OCI-LY7 (cell line): ENCODE results near the gene ABHD13. TPM values are rescaled to one million over a fixed set of nuclear protein-coding genes. Genes with fewer than 3 reads are reported as not detected.

Experiments used
- BruUV-seq: library from RNA; stranded (reverse); fragments of 400-500 nt; replicated peaks from 2 replicates; lab custom pipeline; 2021; lab: Mats Ljungman, UMichigan
- CTCF ChIA-PET: fragments of 300-600 bp; sonication (Branson Sonifier 250); formaldehyde crosslinking; loops from one replicate; lab custom pipeline; 2022; ENCODE audit warnings: antibody characterized with exemption; ENCODE audit not compliant: unreplicated experiment; lab: Charles Lee
- POLR2A ChIA-PET: fragments of 300-600 bp; sonication (Branson Sonifier 250); formaldehyde crosslinking; loops from one replicate; lab custom pipeline; 2022; ENCODE audit warnings: antibody characterized with exemption; lab: Charles Lee
- DNase-seq: peaks from one replicate; pipeline ENCODE4 v3.0.0-alpha.2; 2015; ENCODE audit warnings: low spot score
- H2AFZ ChIP-seq: fragments of 200-600 bp; sonication (generic), shearing (Covaris generic); 2 replicates; pipeline ENCODE4 v1.6.1; 2014; ENCODE audit warnings: mild to moderate bottlenecking, antibody characterized with exemption, low read length, moderate library complexity
- H3K27ac ChIP-seq: fragments of 200-600 bp; sonication (generic); 2 replicates; pipeline ENCODE4 v1.5.1; 2014; ENCODE audit warnings: mixed run types, low read depth, mild to moderate bottlenecking, moderate library complexity, low read length, inconsistent platforms; ENCODE audit not compliant: poor library complexity, severe bottlenecking
- H3K36me3 ChIP-seq: fragments of 200-600 bp; sonication (generic); 2 replicates; pipeline ENCODE4 v1.6.1; 2014; ENCODE audit warnings: mild to moderate bottlenecking, antibody characterized with exemption, low read length, moderate library complexity, mixed read lengths; ENCODE audit not compliant: insufficient read depth
- H3K4me1 ChIP-seq: fragments of 200-600 bp; sonication (generic); 2 replicates; pipeline ENCODE4 v1.5.1; 2014; ENCODE audit warnings: mild to moderate bottlenecking, low read length; ENCODE audit not compliant: insufficient read depth, poor library complexity, severe bottlenecking
- H3K4me2 ChIP-seq: fragments of 200-600 bp; sonication (generic); 2 replicates; pipeline ENCODE4 v1.6.1; 2014; ENCODE audit warnings: mild to moderate bottlenecking, low read length
- H3K4me3 ChIP-seq: fragments of 200-600 bp; sonication (generic); 2 replicates; pipeline ENCODE4 v1.5.1; 2014; ENCODE audit warnings: mild to moderate bottlenecking, low read depth, low read length; ENCODE audit not compliant: poor library complexity, severe bottlenecking
- H3K79me2 ChIP-seq: fragments of 200-600 bp; sonication (generic); 2 replicates; pipeline ENCODE4 v1.6.1; 2016; ENCODE audit warnings: low read depth, mild to moderate bottlenecking, low read length, moderate library complexity, mixed read lengths; ENCODE audit not compliant: insufficient read depth
- H3K9me2 ChIP-seq: fragments of 200-600 bp; sonication (generic); 2 replicates; pipeline ENCODE4 v1.6.1; 2016; ENCODE audit warnings: mild to moderate bottlenecking, low read length, mixed read lengths; ENCODE audit not compliant: insufficient read depth
- H3K9me3 ChIP-seq: fragments of 200-600 bp; sonication (generic); 2 replicates; pipeline ENCODE4 v1.6.1; 2014; ENCODE audit warnings: mild to moderate bottlenecking, mixed run types, low read length, mixed read lengths
- H4K20me1 ChIP-seq: fragments of 200-600 bp; sonication (generic); 2 replicates; pipeline ENCODE4 v1.6.1; 2014; ENCODE audit warnings: mild to moderate bottlenecking, antibody characterized with exemption, low read length, moderate library complexity, mixed read lengths; ENCODE audit not compliant: insufficient read depth
- CTCF ChIP-seq: fragments of 200-600 bp; sonication (generic); conservative IDR thresholded peaks from 2 replicates; pipeline ENCODE4 v1.5.1; 2014; ENCODE audit warnings: mild to moderate bottlenecking, antibody characterized with exemption, low read length, moderate library complexity, mixed read lengths
- EZH2phosphoT487 ChIP-seq: fragments of 200-600 bp; sonication (generic); IDR thresholded peaks from 2 replicates; pipeline ENCODE4 v1.6.1; 2018; ENCODE audit warnings: low read depth, borderline replicate concordance, mild to moderate bottlenecking, mixed run types, antibody characterized with exemption, low read length, moderate library complexity, mixed read lengths
- intact Hi-C: fragments of 100-400 bp; cut with micrococcal nuclease; formaldehyde crosslinking; loops from one replicate; pipeline ENCODE4 v1.10.0; 2022; ENCODE audit not compliant: unreplicated experiment
- total RNA-seq, 2 experiments: library from RNA; depleted of rRNA in 1 of 2; stranded (reverse); fragments of >200 nt in 1 of 2; shearing (Covaris generic) in 1 of 2; gene quantifications; 2 replicates each; pipeline ENCODE4 v1.2.3, GENCODE V29; 2014 to 2022

The ABHD13 gene
- total RNA-seq, 2 experiments from 2014 or later: 2.1 to 3.3 TPM

- H3K9me3 ChIP-seq: no peaks in the 10 kb centered on the region
- H4K20me1 ChIP-seq: no peaks in the 10 kb centered on the region
- intact Hi-C loops: loop anchor here (2.0 to 5.0 kb wide), 2 partner anchors 36 to 44 kb away; no protein-coding TSS in a partner anchor
- H2AFZ ChIP-seq: no peak overlapping the region
- no TSS peak for BruUV-seq
- no peaks in the 10 kb centered on the region for H3K4me1 ChIP-seq
- H3K4me2 ChIP-seq: no peak overlapping the region
- no peaks in the 10 kb centered on the region for H3K79me2 ChIP-seq
- DNase-seq: peak; percentile 52
- H3K9me2 ChIP-seq: no peaks in the 10 kb centered on the region
- ChIA-PET CTCF (no interaction called here), POLR2A (no interaction called here)
- H3K4me3 ChIP-seq: no peak overlapping the region
- H3K36me3 ChIP-seq: no peaks in the 10 kb centered on the region
- peak; percentile 67 for TF ChIP-seq CTCF
- TF ChIP-seq EZH2phosphoT487: no peak
- no peak overlapping the region for H3K27ac ChIP-seq
Measured at GRCh38 chr13:108176685-108177274, 41.4 kb upstream of the ABHD13 start.

DNA sequence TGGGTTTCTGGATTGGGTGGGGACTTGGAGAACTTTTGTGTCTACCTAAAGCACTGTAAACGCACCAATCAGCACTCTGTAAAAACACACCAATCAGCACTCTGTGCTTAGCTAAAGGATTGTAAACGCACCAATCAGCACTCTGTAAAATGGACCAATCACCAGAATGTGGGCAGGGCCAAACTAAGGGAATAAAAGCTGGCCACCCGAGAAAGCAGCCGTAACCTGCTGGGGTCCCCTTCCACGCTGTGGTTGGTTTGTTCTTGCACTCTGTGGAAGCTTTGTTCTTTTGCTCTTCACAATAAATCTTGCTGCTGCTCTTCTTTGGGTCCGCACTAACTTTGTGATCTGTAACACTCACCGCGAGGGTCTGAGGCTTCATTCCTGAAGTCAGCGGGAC, 40.1 kb upstream of the ABHD13 start:
- Histone ChIP-seq H3K9me2 (no peaks in the 10 kb centered on the region), H3K4me3 (no peak overlapping the region), H3K4me2 (no peak overlapping the region), H4K20me1 (no peaks in the 10 kb centered on the region), H3K27ac (no peak overlapping the region), H3K79me2 (no peaks in the 10 kb centered on the region), H2AFZ (no peak overlapping the region), H3K4me1 (no peaks in the 10 kb centered on the region), H3K36me3 (no peaks in the 10 kb centered on the region), H3K9me3 (no peaks in the 10 kb centered on the region)
- BruUV-seq: no TSS peak
- DNase-seq: no peak
- intact Hi-C loops: loop anchor here (5.0 kb wide), 1 partner anchor 34 kb away; no protein-coding TSS in a partner anchor
- TF ChIP-seq CTCF: no peak
- no peak for TF ChIP-seq EZH2phosphoT487
- ChIA-PET CTCF (no interaction called here), POLR2A (no interaction called here)

DNA sequence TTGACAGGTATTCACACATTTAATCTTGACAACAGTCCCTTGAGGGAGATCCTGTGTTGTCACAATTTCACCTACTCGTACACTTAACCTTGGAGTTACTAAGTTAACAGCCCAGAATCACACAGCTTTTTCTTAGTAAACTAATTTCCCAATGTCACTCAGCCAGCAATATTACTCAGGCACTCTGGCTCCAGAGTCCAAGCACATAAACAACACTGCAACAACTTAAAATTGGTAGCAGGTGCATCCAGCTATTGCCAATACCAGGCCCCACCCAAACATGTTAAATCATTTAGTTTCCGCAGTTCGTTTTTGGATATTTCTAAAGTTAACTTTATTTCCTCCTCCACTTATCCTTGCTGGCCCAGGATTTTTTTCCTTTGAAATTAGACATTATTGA, 35.5 kb upstream of the ABHD13 start:
- ChIA-PET POLR2A (no interaction called here), CTCF (no interaction called here)
- TF ChIP-seq CTCF (no peak), EZH2phosphoT487 (no peak)
- intact Hi-C loops: no loop called here
- BruUV-seq: no TSS peak
- no peak for DNase-seq
- Histone ChIP-seq H2AFZ (no peak overlapping the region), H3K9me3 (no peaks in the 10 kb centered on the region), H3K9me2 (no peaks in the 10 kb centered on the region), H3K79me2 (no peaks in the 10 kb centered on the region), H3K4me1 (no peaks in the 10 kb centered on the region), H3K36me3 (no peaks in the 10 kb centered on the region), H3K27ac (no peak overlapping the region), H3K4me2 (no peak overlapping the region), H4K20me1 (no peaks in the 10 kb centered on the region), H3K4me3 (no peak overlapping the region)
